Stimulated activated CD8-positive, alpha-beta memory T cell treated with anti-CD3 and anti-CD28 coated beads, Interleukin-2, amount 100 ng/mL, for 48 hours (primary cell): ENCODE data around the gene TLK2.

Experiments used
- DNase-seq, 2 donors: peaks; one replicate each; pipeline ENCODE4 v3.0.0-alpha.2; 2020; ENCODE audit warnings: low read depth in 2 of 2

Gene TLK2

GRCh38 chr17:62655656-62656055 is 177.0 kb downstream of the TLK2 start:
- DNase-seq = no peak

GRCh38 chr17:62656446-62656845 is 177.8 kb downstream of the TLK2 start:
- DNase-seq = no peak

GRCh38 chr17:62657145-62657665 is 178.6 kb downstream of the TLK2 start:
- no peak for DNase-seq

GRCh38 chr17:62657690-62658089 is 179.1 kb downstream of the TLK2 start:
- DNase-seq = no peak

GRCh38 chr17:62658136-62658920 is 179.7 kb downstream of the TLK2 start:
- no peak for DNase-seq

- DNase-seq = no peak
These were observed 182.0 kb downstream of the TLK2 start for GRCh38 chr17:62660629-62661118.

- DNase-seq = no peak
These were observed 182.7 kb downstream of the TLK2 start for GRCh38 chr17:62661337-62661736.

- DNase-seq = no peak
These were observed 184.2 kb downstream of the TLK2 start for GRCh38 chr17:62662855-62663254.
